CD4-positive, CD25-positive, alpha-beta regulatory T cell (primary cell): ENCODE measurements around the gene NUAK1. TPM values are rescaled to one million over a fixed set of nuclear protein-coding genes. Genes with fewer than 3 reads are reported as not detected.

Experiments used
- ATAC-seq, 2 donors: fragments of 150-1000 bp; cut with Tn5 transposase; one replicate each; pipeline ENCODE4 v1.10.0; 2021; ENCODE audit warnings: low read depth in 2 of 2, moderate number of reproducible peaks in 2 of 2, moderate library complexity in 1 of 2
- DNase-seq, 3 donors: peaks; one replicate each; pipeline versions ENCODE4 v3.0.0 to v3.0.0-alpha.2; 2012 to 2022; ENCODE audit warnings: mixed read lengths in 1 of 3
- H3K27ac ChIP-seq: one replicate; pipeline ENCODE4 v1.7.0; 2013; ENCODE audit warnings: mild to moderate bottlenecking, low read length; ENCODE audit not compliant: insufficient read depth, poor library complexity, severe bottlenecking
- H3K27me3 ChIP-seq: one replicate; pipeline ENCODE4 v1.7.0; 2013; ENCODE audit warnings: low read length; ENCODE audit not compliant: control insufficient read depth, insufficient read depth
- H3K36me3 ChIP-seq: one replicate; pipeline ENCODE4 v1.7.0; 2013; ENCODE audit warnings: mild to moderate bottlenecking, low read length, moderate library complexity; ENCODE audit not compliant: control insufficient read depth, insufficient read depth
- H3K4me1 ChIP-seq: 2 replicates; pipeline ENCODE4 v1.7.0; 2013; ENCODE audit warnings: mild to moderate bottlenecking, low read length; ENCODE audit not compliant: insufficient read depth, control insufficient read depth, poor library complexity, severe bottlenecking
- H3K4me3 ChIP-seq: one replicate; pipeline ENCODE4 v1.7.0; 2013; ENCODE audit warnings: low read depth, mild to moderate bottlenecking, low read length, moderate library complexity
- H3K9me3 ChIP-seq, 2 experiments: 1 replicate in 1 of 2; 2 replicates in 1 of 2; pipeline ENCODE4 v1.7.0; 2013; ENCODE audit warnings: low read length in 2 of 2, mild to moderate bottlenecking in 1 of 2, moderate library complexity in 1 of 2; ENCODE audit not compliant: control insufficient read depth in 2 of 2
- H3K27ac Mint-ChIP-seq, 3 donors: one replicate each; pipeline ENCODE4 v1.8.0; 2020 to 2022; ENCODE audit warnings: mild to moderate bottlenecking in 3 of 3, mixed read lengths in 3 of 3, moderate library complexity in 2 of 3
- H3K27me3 Mint-ChIP-seq: one replicate; pipeline ENCODE4 v1.8.0; 2022; ENCODE audit warnings: mild to moderate bottlenecking, mixed read lengths
- H3K36me3 Mint-ChIP-seq: one replicate; pipeline ENCODE4 v1.8.0; 2020; ENCODE audit warnings: mixed read lengths
- H3K4me1 Mint-ChIP-seq, 4 donors: one replicate each; pipeline ENCODE4 v1.8.0; 2020 to 2022; ENCODE audit warnings: mixed read lengths in 4 of 4, mild to moderate bottlenecking in 1 of 4
- H3K4me3 Mint-ChIP-seq, 4 donors: one replicate each; pipeline ENCODE4 v1.8.0; 2020 to 2022; ENCODE audit warnings: mild to moderate bottlenecking in 4 of 4, mixed read lengths in 4 of 4, moderate library complexity in 3 of 4
- H3K9me3 Mint-ChIP-seq, 7 donors: one replicate each; pipeline ENCODE4 v1.8.0; 2020 to 2022; ENCODE audit warnings: mixed read lengths in 7 of 7, mild to moderate bottlenecking in 3 of 7, moderate library complexity in 2 of 7
- polyA plus RNA-seq, 4 donors: library from polyadenylated mRNA; unstranded; fragments of 300-500 nt; fragmentation: Illumina TruSeq; gene quantifications; one replicate each; pipeline ENCODE4 v1.2.3, GENCODE V29; 2021
- total RNA-seq: library from RNA; stranded (reverse); gene quantifications from one replicate; pipeline ENCODE4 v1.2.3, GENCODE V29; 2022

Gene NUAK1
- total and polyA plus RNA-seq, 5 donors from 2014 or later, result not detected

GRCh38 chr12:106066051-106066705 is 72.6 kb downstream of the NUAK1 start:
- no peaks in the 10 kb centered on the region for H3K4me1 ChIP-seq
- no peak overlapping the region for H3K4me3 ChIP-seq
- ATAC-seq (no peak), DNase-seq (no peak)
- H3K27ac ChIP-seq, result no peak overlapping the region
- H3K9me3 ChIP-seq, result no peaks in the 10 kb centered on the region
- Mint-ChIP-seq H3K4me1 (no peaks in the 10 kb centered on the region), H3K27me3 (peaks cover 4% of the 10 kb centered on the region), H3K36me3 (no peaks in the 10 kb centered on the region), H3K9me3 (peaks cover 0 to 1% (median 0%) of the 10 kb centered on the region in 7 donors), H3K27ac (no peak overlapping the region), H3K4me3 (no peak overlapping the region)
- H3K27me3 ChIP-seq, result no peaks in the 10 kb centered on the region
- H3K36me3 ChIP-seq, result no peaks in the 10 kb centered on the region

GRCh38 chr12:106065506-106065905 is 73.2 kb downstream of the NUAK1 start:
- no peak overlapping the region for H3K4me3 ChIP-seq
- H3K27ac ChIP-seq, result no peak overlapping the region
- ATAC-seq, result no peak
- no peaks in the 10 kb centered on the region for H3K36me3 ChIP-seq
- H3K4me1 ChIP-seq, result no peaks in the 10 kb centered on the region
- H3K27me3 ChIP-seq, result no peaks in the 10 kb centered on the region
- no peak for DNase-seq
- no peaks in the 10 kb centered on the region for H3K9me3 ChIP-seq
- Mint-ChIP-seq H3K36me3 (no peaks in the 10 kb centered on the region), H3K4me3 (no peak overlapping the region), H3K27ac (no peak overlapping the region), H3K9me3 (peaks cover 0 to 1% (median 0%) of the 10 kb centered on the region in 7 donors), H3K4me1 (no peaks in the 10 kb centered on the region), H3K27me3 (peaks cover 4% of the 10 kb centered on the region)

GRCh38 chr12:106064721-106065021 is 74.1 kb downstream of the NUAK1 start:
- Mint-ChIP-seq H3K27ac (no peak overlapping the region), H3K4me1 (no peaks in the 10 kb centered on the region), H3K4me3 (no peak overlapping the region), H3K36me3 (no peaks in the 10 kb centered on the region), H3K27me3 (peaks cover 1% of the 10 kb centered on the region), H3K9me3 (peaks cover 0 to 1% (median 0%) of the 10 kb centered on the region in 7 donors)
- Histone ChIP-seq H3K36me3 (no peaks in the 10 kb centered on the region), H3K27ac (no peak overlapping the region), H3K4me3 (no peak overlapping the region), H3K4me1 (no peaks in the 10 kb centered on the region), H3K27me3 (no peaks in the 10 kb centered on the region), H3K9me3 (no peaks in the 10 kb centered on the region)
- DNase-seq (no peak), ATAC-seq (no peak)

- Histone ChIP-seq H3K27ac (no peak overlapping the region), H3K4me3 (no peak overlapping the region), H3K4me1 (no peaks in the 10 kb centered on the region), H3K36me3 (no peaks in the 10 kb centered on the region), H3K27me3 (no peaks in the 10 kb centered on the region), H3K9me3 (no peaks in the 10 kb centered on the region)
- H3K4me1 Mint-ChIP-seq, result no peaks in the 10 kb centered on the region
- H3K27ac Mint-ChIP-seq, result no peak overlapping the region
- no peak for DNase-seq
- H3K9me3 Mint-ChIP-seq, result peaks cover 0 to 1% (median 0%) of the 10 kb centered on the region in 7 donors
- H3K27me3 Mint-ChIP-seq, result no peaks in the 10 kb centered on the region
- no peak overlapping the region for H3K4me3 Mint-ChIP-seq
- H3K36me3 Mint-ChIP-seq, result no peaks in the 10 kb centered on the region
- ATAC-seq, result no peak
Observed at GRCh38 chr12:106063826-106064720, 74.7 kb downstream of the NUAK1 start.

GRCh38 chr12:106062693-106063092 is 76.1 kb downstream of the NUAK1 start:
- no peak for DNase-seq
- Histone ChIP-seq H3K4me3 (no peak overlapping the region), H3K27me3 (no peaks in the 10 kb centered on the region), H3K27ac (no peak overlapping the region), H3K4me1 (no peaks in the 10 kb centered on the region), H3K9me3 (no peaks in the 10 kb centered on the region), H3K36me3 (no peaks in the 10 kb centered on the region)
- no peaks in the 10 kb centered on the region for H3K4me1 Mint-ChIP-seq
- H3K9me3 Mint-ChIP-seq, result peaks cover 0 to 4% (median 0%) of the 10 kb centered on the region in 7 donors
- ATAC-seq, result no peak
- no peak overlapping the region for H3K27ac Mint-ChIP-seq
- no peaks in the 10 kb centered on the region for H3K27me3 Mint-ChIP-seq
- H3K36me3 Mint-ChIP-seq, result no peaks in the 10 kb centered on the region
- H3K4me3 Mint-ChIP-seq, result no peak overlapping the region

- H3K4me1 Mint-ChIP-seq, result no peaks in the 10 kb centered on the region
- DNase-seq (no peak), ATAC-seq (no peak)
- H3K9me3 Mint-ChIP-seq, result peaks cover 0 to 9% (median 4%) of the 10 kb centered on the region in 7 donors
- no peaks in the 10 kb centered on the region for H3K36me3 ChIP-seq
- no peak overlapping the region for H3K27ac Mint-ChIP-seq
- H3K4me3 Mint-ChIP-seq, result no peak overlapping the region
- peaks cover 7% of the 10 kb centered on the region for H3K27me3 Mint-ChIP-seq
- H3K9me3 ChIP-seq, result peaks cover 0 to 4% of the 10 kb centered on the region in 2 experiments
- H3K27ac ChIP-seq, result no peak overlapping the region
- no peaks in the 10 kb centered on the region for H3K4me1 ChIP-seq
- no peaks in the 10 kb centered on the region for H3K36me3 Mint-ChIP-seq
- no peaks in the 10 kb centered on the region for H3K27me3 ChIP-seq
- no peak overlapping the region for H3K4me3 ChIP-seq
Observed at GRCh38 chr12:106058256-106059182, 80.2 kb downstream of the NUAK1 start.

- peaks cover 0 to 4% of the 10 kb centered on the region in 2 experiments for H3K9me3 ChIP-seq
- peaks cover 16% of the 10 kb centered on the region for H3K27me3 Mint-ChIP-seq
- no peak overlapping the region for H3K27ac ChIP-seq
- no peak for ATAC-seq
- H3K27ac Mint-ChIP-seq, result peak overlapping the region in 1 of 3 donors; percentile 14
- no peaks in the 10 kb centered on the region for H3K36me3 Mint-ChIP-seq
- peaks cover 0 to 9% (median 4%) of the 10 kb centered on the region in 7 donors for H3K9me3 Mint-ChIP-seq
- no peak overlapping the region for H3K4me3 ChIP-seq
- no peak for DNase-seq
- no peaks in the 10 kb centered on the region for H3K36me3 ChIP-seq
- no peaks in the 10 kb centered on the region for H3K27me3 ChIP-seq
- H3K4me1 ChIP-seq, result no peaks in the 10 kb centered on the region
- H3K4me3 Mint-ChIP-seq, result no peak overlapping the region
- no peaks in the 10 kb centered on the region for H3K4me1 Mint-ChIP-seq
Observed at GRCh38 chr12:106054049-106054448, 84.7 kb downstream of the NUAK1 start.
